Mesenteric fat pad (tissue), 1 donor: ENCODE data around the gene AKAP12. TPM values are rescaled to one million over a fixed set of nuclear protein-coding genes. Genes with fewer than 3 reads are reported as not detected.
A peak's percentile ranks its signal among the peaks of the same experiment; 100 is the strongest.
"Not testable (repeated sequence)": the region's sequence is repeated elsewhere in the genome, so short reads cannot be mapped to it uniquely, and the experiment has no call there.

Source experiments
- DNase-seq: peaks from one replicate; pipeline ENCODE4 v3.0.0-alpha.2; 2020; ENCODE audit warnings: low spot score
- total RNA-seq: library from RNA; stranded (reverse); fragmentation: NEBNext Ultra II Directional; extraction: Animal tissue kit (Norgen Biotek cat#: 25700); gene quantifications from one replicate; pipeline ENCODE4 v1.2.1, GENCODE V29; 2021
- donor health status: DM: yes; HTN: yes; CAD: no.

Gene AKAP12
- total RNA-seq, 1 donor from 2014 or later: 223 TPM

DNA sequence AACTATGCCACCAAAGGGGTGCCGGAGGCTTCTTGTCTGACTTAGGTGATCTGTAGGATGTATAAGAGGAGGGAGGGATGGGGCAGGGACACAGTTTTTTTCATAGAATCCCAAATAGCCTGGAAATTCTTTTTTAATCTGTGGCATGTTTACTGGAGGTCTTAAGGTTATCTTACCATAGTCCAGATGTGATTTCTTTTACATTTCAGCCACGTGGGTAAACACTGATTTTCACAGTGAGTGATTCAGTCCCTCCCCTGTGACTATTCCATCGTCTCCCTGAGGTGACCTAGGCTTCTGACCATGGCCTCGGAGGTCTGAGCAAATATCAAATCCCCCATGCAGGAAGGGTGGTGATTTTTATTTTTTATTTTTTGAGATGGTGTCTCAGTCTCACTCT, 67.7 kb downstream of the AKAP12 start:
- no peak for DNase-seq

DNA sequence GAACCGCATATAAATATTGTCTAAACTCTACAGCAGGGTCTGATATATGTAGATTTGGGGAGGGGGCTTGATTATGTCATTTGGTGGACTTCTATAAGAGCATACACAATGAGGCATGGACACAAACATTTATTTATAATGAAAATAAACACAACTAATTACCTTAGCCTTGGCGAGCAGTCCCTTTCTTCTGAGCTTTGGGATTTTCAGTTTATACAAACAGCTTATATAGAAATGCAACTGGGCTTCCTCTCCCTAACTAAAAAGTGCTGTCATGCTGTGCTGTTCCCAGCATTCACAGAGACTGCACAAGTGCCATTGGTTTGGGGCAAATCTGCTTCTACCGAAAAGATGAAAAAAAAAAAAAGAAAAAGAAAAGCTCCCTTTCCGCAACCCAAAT, 69.9 kb downstream of the AKAP12 start:
- DNase-seq: no peak

DNA sequence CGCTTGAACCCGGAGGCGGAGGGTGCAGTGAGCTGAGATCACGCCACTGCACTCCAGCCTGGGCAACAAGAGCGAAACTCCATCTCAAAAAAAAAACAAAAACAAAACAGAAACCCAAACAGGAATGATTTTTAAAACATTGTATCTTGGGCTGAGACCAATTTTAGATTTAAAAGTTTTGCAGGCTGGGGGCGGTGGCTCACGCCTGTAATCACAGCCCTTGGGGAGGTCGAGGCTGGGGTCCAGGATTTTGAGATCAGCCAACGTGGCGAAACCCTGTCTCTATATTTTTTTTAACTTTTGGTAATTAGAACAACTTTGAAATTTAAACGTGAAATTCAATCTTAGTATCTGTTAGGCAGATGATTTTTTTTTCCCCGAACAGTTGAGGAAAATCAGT, 70.5 kb downstream of the AKAP12 start:
- no peak for DNase-seq

DNA sequence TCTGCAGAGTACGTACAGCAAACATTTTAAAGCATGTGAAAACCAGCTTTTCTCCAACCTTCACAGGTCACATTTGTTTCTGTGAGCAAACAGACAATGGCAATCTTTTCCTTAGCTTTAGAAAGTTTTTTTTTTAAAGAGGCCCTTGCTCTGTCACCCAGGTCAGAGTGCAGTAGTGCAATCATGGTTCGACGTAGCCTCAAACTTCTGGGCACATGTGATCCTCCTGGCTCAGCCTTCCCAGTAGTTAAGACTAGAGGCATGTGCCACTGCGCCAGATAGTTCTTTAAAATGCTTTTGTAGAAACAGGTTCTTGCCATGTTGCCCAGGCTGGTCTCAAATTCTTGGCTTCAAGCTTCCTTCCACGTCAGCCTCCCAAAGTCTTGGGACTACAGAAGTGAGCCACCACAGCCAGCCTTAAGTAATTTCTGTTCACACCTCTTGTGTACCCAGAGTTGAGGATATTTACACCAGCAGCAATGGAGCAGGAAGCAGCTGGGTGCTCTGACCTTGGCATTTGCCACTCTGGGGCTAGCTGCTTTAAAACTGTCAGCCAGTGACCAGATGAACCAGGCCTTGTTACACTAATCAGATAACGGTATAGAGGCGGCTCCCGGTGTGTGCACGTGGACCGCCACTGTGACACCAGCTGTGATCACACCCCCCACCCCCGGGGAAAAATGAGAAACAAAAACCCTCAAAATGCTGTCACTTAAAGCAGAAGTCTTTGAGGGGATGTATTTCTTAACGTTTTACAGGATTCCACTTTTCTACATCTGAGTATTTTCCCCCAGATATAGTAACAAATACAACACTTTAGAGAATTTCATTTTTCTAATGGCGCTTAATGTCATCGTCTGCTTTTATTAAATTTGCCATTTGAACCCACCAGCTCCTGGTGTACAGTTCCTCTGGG, 71.3 kb downstream of the AKAP12 start:
- no peak for DNase-seq

DNA sequence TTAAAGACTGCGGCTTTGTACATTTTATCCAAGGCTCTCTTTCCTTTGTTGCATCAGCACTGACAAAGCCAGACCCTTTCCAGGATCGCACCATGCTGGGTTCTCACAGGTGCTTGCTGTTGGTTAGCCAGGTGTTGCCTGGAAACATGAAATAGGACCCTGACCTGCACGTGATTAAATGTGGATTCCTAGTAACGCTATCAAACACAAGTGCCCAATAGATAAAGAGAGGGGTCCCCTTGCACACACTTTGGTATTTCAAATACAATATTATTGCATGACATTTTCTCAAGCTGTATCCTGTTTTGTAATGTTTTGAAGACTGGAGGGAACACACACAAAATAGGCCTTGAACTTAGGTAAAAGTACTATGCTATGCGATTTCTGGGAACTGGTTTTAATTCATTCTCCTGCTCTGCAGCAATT, 73.3 kb downstream of the AKAP12 start:
- DNase-seq: no peak

DNA sequence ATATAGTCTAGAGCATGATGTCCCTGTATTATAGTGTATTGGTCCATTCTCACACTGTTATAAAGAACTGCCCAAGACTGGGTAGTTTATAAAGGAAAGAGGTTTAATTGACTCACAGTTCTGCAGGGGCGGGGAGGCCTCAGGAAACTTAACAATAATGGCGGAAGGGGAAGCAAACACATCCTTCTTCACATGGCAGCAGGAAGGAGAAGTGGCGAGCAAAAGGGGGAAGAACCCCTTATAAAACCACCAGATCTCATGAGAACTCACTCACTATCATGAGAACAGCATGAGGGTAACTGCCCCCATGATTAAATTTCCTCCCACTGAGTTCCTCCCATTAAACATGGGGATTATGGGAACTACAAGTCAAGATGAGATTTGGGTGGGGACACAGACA, 75.9 kb downstream of the AKAP12 start:
- DNase-seq: not testable (repeated sequence)

DNA sequence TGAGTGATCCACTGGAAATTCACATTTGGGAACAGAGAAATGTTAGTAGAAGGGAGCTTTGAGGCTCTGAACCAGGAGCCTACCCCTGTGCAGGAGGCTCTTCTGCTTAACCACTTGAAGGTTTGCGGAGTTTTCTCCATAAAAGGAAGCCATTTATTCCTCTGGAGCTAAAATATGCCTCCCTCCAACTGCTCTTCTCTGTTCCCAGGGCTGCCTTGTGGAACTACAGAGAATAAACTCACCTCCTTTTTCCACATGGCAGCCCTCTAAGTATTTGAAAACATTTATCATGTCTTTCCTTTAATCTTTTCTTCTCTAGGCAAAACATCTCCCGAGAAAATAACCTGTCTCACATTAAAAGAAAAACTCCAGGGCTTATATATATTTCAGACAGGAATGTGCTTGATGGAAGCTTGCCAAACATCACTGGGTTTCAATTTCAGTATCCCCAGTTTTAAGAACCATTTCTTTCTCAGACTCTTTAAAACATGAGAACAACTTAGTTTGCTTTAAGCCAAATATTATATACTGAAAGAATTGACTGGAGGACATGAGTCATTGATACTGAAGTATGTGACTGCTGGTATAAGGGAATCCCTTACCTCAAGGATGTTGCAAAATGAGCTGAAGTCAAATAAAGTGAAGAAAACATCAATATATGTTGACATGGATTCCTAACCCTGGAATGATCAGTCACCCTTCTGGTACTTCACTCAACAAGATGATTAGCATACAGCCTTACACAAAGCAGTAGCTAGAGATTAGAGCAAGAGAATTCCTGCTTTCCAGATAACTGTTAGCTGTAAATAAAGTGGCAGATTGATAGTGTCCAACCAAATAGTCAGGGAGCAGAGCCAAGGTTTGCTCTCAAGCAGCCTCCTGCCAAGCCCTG, 77.6 kb downstream of the AKAP12 start:
- no peak for DNase-seq

DNA sequence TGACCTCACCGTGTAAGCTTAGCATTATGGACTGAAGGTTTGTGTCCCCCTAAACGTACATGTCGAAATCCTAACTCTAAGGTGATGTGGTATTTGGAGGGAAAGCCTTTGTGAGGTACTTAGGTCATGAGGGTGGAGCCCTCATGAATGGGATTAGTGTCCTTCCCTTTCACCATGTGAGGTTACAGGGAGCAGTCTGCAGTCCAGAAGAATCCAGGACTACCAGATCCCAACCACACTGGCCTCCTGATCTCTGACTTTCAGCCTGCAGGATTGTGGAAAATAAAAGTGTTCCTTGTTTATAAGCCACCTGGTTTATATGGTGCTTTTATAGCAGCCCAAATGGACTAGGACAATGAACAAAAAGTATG, 78.2 kb downstream of the AKAP12 start:
- DNase-seq: no peak

DNA sequence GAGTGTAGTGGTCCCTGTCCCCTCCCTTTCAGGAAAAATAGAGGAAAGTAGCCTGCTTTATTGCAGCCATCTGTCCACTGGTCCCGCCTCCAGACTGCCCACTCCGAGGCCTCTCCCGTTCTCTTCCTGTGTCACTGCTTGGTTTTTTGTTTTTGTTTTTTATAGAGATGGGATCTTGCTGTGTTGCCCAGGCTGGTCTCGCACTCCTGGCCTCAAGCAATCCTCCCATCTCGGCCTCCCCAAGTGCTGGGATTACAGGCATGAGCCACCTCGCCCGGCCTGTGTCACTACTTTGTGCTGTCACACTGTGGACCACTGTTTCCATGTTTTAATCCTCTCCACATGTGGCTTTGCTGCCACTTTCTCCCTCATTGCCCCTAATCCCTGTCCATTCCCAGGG, 80.4 kb downstream of the AKAP12 start:
- DNase-seq: no peak

DNA sequence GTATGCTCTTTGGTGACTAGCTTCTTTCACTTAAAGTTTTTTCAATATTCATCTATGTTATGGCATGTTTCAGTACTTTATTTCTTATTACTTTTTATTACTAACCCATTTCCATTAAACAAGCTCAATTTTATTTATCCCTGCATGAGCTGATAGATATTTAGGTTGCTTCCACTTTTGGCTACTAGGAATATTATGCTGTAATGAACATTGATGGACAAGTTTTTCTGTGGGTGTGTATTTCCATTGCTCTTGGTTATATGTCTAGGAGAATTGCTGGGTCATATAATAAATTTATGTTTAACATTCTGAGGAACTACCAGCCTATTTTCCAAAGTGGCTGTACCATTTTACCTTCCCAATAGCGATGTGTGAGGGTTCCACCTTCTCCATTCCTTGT, 81.7 kb downstream of the AKAP12 start:
- no peak for DNase-seq

DNA sequence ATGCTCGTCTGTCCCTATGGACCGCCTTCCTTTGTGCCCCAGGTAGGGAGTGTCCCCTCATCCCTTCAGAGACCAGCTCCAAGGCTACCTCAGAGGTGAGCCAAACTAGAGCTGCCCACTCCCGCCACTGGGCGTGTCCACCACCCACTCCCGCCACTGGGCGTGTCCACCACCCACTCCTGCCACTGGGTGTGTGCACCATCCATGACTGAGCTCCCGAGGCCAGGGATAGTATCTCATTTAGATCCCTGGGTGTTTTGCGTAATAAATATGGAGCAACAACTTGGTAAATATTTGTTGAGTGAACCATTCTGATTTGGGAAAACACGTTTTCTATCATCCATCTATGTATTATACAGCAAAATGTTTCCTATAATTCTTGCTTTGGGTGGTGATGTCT, 82.8 kb downstream of the AKAP12 start:
- no peak for DNase-seq

DNA sequence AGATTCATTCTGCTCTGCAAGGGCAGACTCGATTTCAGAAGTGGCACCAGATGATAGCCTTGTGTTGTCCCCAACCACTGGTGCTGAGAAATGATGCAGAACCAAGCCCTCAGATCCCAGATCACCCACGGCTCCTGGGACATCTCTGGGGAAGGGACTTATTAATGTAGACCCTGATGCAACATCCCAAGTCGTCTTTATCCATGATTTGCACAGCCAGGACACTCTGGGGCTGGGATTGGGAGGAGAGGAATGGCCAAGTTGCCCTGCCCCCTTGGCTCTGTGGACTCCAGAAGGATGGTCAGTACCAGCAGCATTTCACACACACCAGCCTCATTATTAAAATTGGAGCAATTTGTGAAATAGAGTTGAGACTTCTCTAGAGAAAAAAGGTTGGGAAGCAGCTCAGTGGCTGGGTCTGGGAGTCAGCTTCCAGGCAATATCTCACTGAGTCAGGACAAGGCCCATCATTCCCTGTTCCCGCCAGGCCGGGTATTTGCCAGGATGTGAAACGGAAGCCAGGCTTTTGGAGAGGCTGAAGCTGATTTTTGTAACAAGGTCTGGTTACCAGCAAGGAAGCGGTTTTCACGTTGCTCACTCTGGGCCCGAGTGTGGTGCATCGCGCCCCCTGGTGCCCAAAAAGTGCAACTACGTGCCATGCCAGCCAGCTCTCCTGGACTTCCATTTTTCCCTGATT, 84.2 kb downstream of the AKAP12 start:
- peak; percentile 93 for DNase-seq

DNA sequence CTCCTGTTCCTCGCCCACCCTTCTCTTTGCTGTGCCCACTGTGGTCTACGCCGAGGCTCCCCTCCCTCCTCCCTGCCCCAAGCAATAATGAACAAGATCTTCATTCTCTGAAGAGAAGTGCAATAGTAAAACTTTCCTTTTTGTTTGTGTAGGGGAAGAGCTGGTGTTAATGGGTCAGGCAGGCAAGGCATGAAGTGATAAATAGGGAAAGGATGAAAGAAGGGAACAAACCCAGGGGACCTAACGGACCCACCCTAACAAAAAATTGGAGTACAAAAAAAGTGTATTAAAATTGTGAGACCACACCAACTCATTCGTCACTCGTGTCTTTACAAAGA, 84.7 kb downstream of the AKAP12 start:
- DNase-seq: no peak

DNA sequence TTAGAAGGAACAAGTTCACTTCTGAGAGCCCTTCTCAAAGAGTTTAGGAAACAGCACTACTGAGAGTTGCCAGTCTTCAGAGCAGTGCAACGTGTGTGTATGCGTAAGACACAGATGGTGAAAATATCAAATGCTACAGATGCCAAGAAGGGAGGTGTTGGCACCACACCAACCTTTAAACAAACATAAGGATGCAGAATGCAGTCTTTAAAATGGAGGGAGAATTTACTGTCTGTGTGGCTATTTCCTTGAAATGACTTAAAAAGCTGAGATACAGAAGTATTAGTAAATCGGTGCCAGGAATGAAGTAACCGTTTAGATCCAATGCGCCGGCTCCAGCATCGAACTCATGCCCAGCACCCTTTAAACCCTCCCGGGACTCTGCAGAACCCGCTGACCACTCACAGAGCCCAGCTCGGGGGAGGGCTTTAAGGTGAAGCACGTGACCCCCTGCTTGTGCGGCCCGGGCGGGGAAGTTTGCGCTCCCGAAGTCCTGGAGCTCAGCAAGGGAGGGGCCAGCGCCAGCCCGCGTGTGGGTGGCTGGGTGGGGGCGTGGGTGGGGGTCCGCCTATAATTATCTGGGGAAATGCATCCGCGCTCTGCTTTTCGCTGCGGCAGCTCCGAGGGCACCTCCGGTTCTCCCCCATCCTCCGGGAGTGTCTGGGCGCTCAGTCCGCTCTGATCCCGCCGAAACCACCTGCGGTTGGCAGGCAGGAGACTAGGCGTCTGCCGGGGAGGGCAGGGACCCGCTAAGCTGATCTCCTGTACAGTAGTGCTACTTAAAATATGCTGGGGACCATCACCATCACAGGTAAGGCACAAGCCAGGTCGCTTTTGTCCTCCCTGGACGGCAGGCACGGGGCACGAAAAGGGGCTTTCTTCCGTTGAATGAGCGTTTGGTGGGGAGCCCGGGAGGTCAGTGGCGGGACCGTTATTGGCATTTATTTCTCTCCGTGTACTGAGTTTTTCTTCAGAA, 85.6 kb downstream of the AKAP12 start:
- DNase-seq: no peak

DNA sequence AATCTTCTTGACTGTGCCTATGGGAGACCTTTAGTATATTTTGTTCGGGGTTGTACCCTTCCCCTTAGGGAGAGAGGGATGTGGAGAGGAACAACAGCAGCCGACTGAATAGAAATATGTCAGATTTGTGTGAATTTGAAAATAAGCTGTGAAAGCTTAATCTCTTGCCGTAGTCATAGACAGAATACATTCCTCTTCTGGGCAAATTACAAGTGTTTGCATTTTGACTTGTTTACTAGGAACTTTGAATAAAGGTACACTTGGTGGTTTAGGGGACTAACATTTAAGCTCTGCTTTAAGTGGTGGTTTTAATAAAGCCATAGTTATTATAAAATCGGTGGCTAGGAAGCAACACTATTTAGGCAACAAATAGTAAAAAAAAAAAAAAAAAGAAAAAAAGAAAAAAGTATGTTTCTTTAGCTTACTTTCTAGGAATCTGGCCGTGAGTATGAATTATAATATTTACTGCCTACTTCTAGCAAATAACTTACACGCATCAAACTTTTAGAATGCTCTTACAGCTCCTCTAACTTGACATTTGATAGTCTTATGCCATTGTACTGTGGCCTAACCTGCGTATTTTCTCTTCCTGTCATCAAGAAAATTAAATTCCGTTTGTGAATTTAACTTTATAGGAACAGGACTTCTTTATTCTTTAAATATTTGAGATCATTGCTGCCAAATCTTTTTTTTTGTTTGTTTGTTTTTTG, 86.5 kb downstream of the AKAP12 start:
- DNase-seq: no peak

DNA sequence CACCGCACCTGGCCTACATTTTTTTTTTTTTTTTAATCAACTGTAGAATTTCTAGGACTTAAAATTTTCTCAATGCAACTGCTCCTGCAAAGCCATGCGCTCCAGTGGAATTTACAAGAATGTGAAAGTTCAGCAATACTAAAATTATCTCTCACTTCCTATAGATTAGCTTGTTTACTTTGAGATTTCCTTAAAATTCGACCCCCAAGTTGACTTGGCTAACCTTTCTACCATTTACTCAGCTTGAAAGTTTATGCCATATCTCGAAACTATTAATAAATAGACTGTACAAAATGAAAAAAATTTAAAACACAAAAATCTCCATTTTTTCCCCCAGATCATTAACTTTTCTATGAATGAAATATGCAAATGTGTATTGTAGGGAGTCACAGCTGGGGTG, 87.3 kb downstream of the AKAP12 start:
- no peak for DNase-seq

DNA sequence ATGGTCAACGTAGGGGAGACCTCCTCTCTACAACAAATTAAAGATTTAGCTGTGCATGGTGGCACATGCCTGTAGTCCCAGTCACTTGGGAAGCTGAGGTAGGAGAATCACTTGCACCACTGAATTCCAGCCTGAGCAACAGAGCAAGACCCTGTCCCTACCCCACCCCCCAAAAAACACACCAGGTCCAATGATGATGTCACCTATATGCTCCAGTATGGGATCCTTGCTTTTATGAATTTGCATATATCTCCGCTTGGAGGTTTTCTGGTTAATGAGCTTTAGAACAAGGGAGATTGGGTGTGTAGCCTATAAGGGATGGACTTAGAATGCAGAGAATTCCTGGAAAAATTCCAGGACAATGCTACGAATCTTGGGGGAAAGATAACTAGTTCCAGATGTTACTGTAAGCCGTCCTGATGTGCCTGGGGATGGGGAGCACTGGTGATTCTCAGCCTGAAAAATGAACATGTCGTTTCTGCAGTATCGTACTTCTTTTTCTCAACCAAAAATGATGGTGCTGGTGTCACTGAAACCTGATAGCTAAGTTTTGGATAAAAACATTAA, 90.4 kb downstream of the AKAP12 start:
- no peak for DNase-seq

DNA sequence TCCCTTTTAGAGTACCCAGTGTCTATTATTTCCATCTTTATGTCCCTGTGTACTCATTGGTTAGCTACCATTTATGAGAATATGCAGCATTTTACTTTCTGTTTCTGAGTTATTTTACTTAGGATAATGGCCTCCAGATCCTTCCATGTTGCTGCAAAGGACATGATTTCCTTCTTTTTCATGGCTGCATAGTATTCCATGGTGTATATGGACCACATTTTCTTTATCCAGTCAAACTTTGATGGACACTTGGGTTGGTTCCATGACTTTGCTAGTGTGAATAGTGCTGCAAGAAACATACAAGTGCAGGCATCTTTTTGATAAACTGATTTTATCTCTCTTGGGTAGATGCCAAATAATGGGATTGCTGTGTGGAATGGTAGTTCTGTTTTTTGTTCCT, 96.2 kb downstream of the AKAP12 start:
- DNase-seq: no peak

DNA sequence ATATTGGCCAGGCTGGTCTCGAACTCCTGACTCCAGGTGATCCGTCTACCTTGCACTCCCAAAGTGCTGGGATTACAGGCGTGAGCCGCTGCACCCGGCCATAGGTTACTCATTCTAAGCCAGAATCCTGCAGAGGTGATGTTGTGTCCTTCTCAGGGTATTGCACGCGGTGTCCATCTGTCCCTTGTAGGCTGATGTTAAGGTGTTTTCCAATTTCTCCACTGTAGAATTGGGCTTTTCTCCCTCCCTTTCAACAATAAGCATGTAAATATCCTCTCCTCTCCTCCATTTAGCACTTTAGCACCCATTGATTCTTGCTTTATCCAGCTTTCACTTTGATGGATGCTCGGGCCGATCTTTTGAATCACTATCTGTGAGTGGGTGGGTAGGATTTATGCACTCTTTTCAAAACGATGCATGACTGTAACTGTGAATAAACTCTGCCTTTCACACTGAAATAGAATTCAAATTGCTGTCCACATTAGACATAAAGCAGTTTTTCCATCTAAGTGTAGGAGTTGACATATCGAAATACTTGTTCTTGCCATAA, 99.0 kb downstream of the AKAP12 start:
- no peak for DNase-seq
